ENCODE measurements around the gene CCDC152. TPM values are rescaled to one million over a fixed set of nuclear protein-coding genes. Genes with fewer than 3 reads are reported as not detected.

Gene CCDC152
- total RNA-seq, 1 donor from 2014 or later, result not detected

DNA sequence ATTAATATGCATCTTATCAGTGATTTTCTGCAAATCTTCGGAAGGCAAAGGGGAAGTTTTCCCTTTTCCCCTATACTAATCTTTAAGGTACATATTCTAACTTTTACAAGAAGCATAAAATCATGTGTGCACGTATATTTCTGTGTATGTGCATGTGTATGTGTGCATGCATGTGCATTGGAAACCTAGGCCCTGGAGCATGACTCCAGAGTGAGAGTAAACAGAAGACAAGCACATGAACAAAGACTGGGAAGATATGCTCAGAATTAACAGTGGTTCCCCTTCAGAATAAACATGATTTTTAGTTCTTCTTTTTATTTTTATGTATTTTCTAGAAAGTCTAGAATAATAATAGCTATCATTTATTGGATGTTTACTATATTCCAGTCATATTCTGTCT is 65.9 kb downstream of the CCDC152 start:
- H3K27ac Mint-ChIP-seq (ENCODE audit: unreplicated experiment), result no peak overlapping the region
- H3K9me3 Mint-ChIP-seq (ENCODE audit: unreplicated experiment), result no peaks in the 10 kb centered on the region
- TF ChIP-seq, protein P1, sequence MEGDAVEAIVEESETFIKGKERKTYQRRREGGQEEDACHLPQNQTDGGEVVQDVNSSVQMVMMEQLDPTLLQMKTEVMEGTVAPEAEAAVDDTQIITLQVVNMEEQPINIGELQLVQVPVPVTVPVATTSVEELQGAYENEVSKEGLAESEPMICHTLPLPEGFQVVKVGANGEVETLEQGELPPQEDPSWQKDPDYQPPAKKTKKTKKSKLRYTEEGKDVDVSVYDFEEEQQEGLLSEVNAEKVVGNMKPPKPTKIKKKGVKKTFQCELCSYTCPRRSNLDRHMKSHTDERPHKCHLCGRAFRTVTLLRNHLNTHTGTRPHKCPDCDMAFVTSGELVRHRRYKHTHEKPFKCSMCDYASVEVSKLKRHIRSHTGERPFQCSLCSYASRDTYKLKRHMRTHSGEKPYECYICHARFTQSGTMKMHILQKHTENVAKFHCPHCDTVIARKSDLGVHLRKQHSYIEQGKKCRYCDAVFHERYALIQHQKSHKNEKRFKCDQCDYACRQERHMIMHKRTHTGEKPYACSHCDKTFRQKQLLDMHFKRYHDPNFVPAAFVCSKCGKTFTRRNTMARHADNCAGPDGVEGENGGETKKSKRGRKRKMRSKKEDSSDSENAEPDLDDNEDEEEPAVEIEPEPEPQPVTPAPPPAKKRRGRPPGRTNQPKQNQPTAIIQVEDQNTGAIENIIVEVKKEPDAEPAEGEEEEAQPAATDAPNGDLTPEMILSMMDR (IDR thresholded peaks at IDR 0.05), result no peak
- DNase-seq (ENCODE audit: extremely low spot score, unreplicated experiment), result no peak
- no peak overlapping the region for H3K4me3 Mint-ChIP-seq (ENCODE audit: unreplicated experiment)
- H3K27me3 Mint-ChIP-seq (ENCODE audit: unreplicated experiment), result peaks cover 5% of the 10 kb centered on the region
- H3K36me3 Mint-ChIP-seq (ENCODE audit: unreplicated experiment), result no peaks in the 10 kb centered on the region
- peaks cover 6% of the 10 kb centered on the region for H3K4me1 Mint-ChIP-seq (ENCODE audit: unreplicated experiment)

DNA sequence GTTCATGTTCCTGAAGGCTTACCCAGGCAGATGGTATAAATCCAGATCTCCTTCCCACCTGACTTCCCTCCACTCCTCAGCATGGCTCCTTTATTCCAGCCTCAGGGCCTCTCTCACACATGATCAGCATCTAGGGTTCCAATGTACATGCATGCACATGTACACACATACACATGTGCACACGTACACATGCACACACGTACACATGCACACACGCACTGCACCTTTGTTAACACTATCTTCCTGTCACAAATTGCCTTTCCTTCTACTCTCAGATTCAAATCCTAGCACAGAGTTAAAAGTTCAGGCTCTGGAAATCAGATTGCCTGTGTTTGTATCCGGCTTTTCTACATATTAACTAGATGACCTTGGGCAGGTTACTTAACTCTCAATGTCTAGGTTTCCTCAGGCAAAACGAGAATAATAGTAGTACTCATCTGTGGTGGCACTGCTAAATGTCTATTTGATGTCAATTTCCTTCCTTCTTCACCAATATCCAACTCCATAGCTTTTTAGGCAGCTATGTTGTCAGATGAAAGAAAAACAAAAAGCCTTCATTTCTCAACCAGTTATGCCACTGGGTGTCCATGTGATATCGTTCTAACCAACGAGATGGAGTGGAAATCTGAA is 67.8 kb downstream of the CCDC152 start:
- Mint-ChIP-seq H3K27ac (ENCODE audit: unreplicated experiment) (no peak overlapping the region), H3K36me3 (ENCODE audit: unreplicated experiment) (no peaks in the 10 kb centered on the region)

DNA sequence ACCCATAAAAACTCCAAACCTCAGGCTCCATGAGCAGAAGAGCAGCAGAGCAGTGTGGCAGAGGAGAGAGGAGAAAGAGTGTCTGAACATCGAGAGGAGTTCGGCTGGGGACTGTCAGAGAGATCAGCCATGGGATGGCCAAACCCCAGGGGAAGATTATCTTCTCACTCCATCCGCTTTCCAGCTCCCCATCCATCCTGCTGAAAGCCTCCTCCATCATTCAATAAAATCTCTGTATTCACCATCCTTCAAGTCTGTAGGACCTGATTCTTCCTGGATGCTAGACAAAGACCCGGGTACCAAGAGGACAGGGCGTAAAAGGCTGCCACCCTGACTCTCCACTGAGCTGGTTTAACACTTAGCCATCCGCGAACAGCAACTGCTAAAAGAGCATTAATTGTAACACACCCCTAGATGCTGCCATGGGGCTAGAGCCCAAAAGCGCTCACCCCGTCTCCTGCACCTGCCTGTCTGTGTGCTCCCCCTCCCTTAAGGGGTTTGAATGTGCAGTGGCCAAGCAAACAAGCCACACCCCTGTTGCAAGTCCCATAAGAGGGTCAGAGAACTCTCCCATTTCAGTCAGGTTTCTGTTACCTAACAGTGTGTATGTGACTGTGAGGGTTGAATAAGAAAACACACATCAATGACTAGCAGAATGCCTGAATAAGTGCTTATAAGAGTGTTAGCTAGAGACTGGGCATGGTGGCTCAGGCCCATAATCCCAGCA is 69.0 kb downstream of the CCDC152 start:
- no peak overlapping the region for H3K27ac Mint-ChIP-seq (ENCODE audit: unreplicated experiment)
- DNase-seq (ENCODE audit: extremely low spot score, unreplicated experiment), result no peak
- TF ChIP-seq, protein P1 (IDR thresholded peaks at IDR 0.05), result no peak
- H3K36me3 Mint-ChIP-seq (ENCODE audit: unreplicated experiment), result no peaks in the 10 kb centered on the region
- no peak overlapping the region for H3K4me3 Mint-ChIP-seq (ENCODE audit: unreplicated experiment)
- H3K9me3 Mint-ChIP-seq (ENCODE audit: unreplicated experiment), result no peaks in the 10 kb centered on the region
- H3K4me1 Mint-ChIP-seq (ENCODE audit: unreplicated experiment), result peaks cover 15% of the 10 kb centered on the region
- peaks cover 5% of the 10 kb centered on the region for H3K27me3 Mint-ChIP-seq (ENCODE audit: unreplicated experiment)

More for the DNA sequence above, 67.8 kb downstream of the CCDC152 start:
- TF ChIP-seq, protein P1 (IDR thresholded peaks at IDR 0.05), result no peak
- H3K27me3 Mint-ChIP-seq (ENCODE audit: unreplicated experiment), result peaks cover 5% of the 10 kb centered on the region
- H3K9me3 Mint-ChIP-seq (ENCODE audit: unreplicated experiment), result no peaks in the 10 kb centered on the region
- DNase-seq (ENCODE audit: extremely low spot score, unreplicated experiment), result no peak
- H3K4me1 Mint-ChIP-seq (ENCODE audit: unreplicated experiment), result peaks cover 15% of the 10 kb centered on the region
- no peak overlapping the region for H3K4me3 Mint-ChIP-seq (ENCODE audit: unreplicated experiment)

DNA sequence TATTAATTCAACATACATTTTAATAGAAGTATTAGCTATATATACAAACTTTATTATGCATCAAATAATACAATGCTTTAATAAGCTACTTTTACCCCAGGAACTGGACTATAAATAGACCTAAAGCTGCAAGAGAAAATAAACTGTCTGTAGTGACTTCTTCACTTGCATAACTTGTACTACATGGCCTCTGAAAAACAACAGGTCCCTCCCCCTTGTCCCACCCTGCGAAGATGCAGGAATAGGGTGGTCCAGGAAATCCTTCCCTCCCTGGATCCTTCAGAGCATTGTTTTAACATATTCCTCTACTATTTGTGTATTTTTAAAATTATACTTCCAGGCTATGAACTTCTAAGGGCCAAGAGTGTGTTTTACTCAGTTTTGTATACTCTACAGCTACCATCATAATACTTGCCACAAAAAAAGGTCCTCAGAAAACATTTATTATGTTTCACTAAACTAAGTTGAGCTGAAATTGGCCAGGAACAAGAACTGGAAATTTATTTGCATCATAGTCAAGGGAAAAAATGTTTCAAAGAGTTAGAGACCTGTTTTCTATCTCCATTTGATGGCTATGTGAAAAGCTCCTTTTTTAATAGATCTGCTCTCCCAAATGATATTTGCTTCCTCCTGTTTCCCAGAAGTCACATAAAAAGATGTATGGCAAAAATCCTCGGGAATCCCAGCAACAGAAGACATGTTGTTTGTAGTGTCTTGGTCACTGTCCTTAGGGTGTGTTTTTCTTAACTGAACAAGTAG is 70.3 kb downstream of the CCDC152 start:
- no peak for DNase-seq (ENCODE audit: extremely low spot score, unreplicated experiment)
- peaks cover 4% of the 10 kb centered on the region for H3K27me3 Mint-ChIP-seq (ENCODE audit: unreplicated experiment)
- no peaks in the 10 kb centered on the region for H3K36me3 Mint-ChIP-seq (ENCODE audit: unreplicated experiment)
- TF ChIP-seq, protein P1 (IDR thresholded peaks at IDR 0.05), result no peak
- H3K27ac Mint-ChIP-seq (ENCODE audit: unreplicated experiment), result peak overlapping the region; percentile 36
- peaks cover 15% of the 10 kb centered on the region for H3K4me1 Mint-ChIP-seq (ENCODE audit: unreplicated experiment)
- H3K9me3 Mint-ChIP-seq (ENCODE audit: unreplicated experiment), result no peaks in the 10 kb centered on the region
- no peak overlapping the region for H3K4me3 Mint-ChIP-seq (ENCODE audit: unreplicated experiment)

DNA sequence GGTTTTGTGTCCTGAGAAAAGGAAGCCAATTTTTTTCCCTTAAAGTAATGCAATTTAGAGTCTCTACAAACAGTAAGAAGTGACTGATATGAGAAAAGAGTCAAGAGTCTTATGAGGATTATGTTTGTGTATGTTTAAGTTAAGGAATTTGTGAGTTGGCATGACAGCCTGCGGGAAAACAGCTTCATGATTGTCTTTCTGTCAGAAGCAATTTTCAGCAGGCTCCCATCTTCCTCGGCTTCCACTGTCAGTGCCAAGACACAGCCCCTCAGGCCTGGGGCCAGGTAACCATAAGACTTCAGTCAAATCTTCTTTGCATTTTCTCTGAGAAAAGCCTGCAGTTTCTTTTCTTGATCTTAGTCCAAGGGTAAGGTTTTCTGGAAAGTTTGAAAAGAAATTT is 72.1 kb downstream of the CCDC152 start:
- no peak for DNase-seq (ENCODE audit: extremely low spot score, unreplicated experiment)
- TF ChIP-seq, protein P1 (IDR thresholded peaks at IDR 0.05), result no peak
- Mint-ChIP-seq H3K4me3 (ENCODE audit: unreplicated experiment) (no peak overlapping the region), H3K9me3 (ENCODE audit: unreplicated experiment) (peaks cover under 1% of the 10 kb centered on the region), H3K27me3 (ENCODE audit: unreplicated experiment) (peaks cover 2% of the 10 kb centered on the region), H3K27ac (ENCODE audit: unreplicated experiment) (peak overlapping the region; percentile 38), H3K4me1 (ENCODE audit: unreplicated experiment) (peaks cover 15% of the 10 kb centered on the region), H3K36me3 (ENCODE audit: unreplicated experiment) (no peaks in the 10 kb centered on the region)

Data from osteocyte (in vitro differentiated cells).